A673 (cell line): ENCODE measurements around the gene LAMB2. TPM values are rescaled to one million over a fixed set of nuclear protein-coding genes. Genes with fewer than 3 reads are reported as not detected.

Experiments used
- BruUV-seq: library from RNA; stranded (reverse); fragments of 400-500 nt; replicated peaks from 2 replicates; lab custom pipeline; 2021; lab: Mats Ljungman, UMichigan
- CTCF ChIA-PET: fragments of 300-600 bp; sonication (Branson Sonifier 250); formaldehyde crosslinking; loops from one replicate; lab custom pipeline; 2022; ENCODE audit warnings: antibody characterized with exemption; lab: Charles Lee
- POLR2A ChIA-PET: fragments of 300-600 bp; sonication (Branson Sonifier 250); formaldehyde crosslinking; loops from one replicate; lab custom pipeline; 2022; ENCODE audit warnings: antibody characterized with exemption; ENCODE audit not compliant: low non-redundant PET; lab: Charles Lee
- DNase-seq: peaks from one replicate; pipeline ENCODE4 v3.0.0-alpha.2; 2015; ENCODE audit warnings: low spot score
- H3K27ac ChIP-seq: fragments of 200-600 bp; sonication (generic); 2 replicates; pipeline ENCODE4 v1.5.1; 2016; ENCODE audit warnings: mixed run types, low read depth, mild to moderate bottlenecking, mixed read lengths, antibody characterized with exemption, low read length; ENCODE audit not compliant: poor library complexity, severe bottlenecking
- H3K27me3 ChIP-seq: fragments of 200-600 bp; sonication (generic); replicated peaks from 2 replicates; pipeline ENCODE4 v1.6.1; 2017; ENCODE audit warnings: mixed run types, low read depth, mild to moderate bottlenecking, mixed read lengths, antibody characterized with exemption, low read length; ENCODE audit not compliant: insufficient read depth, poor library complexity
- H3K36me3 ChIP-seq: fragments of 200-600 bp; sonication (generic); 2 replicates; pipeline ENCODE4 v1.6.1; 2016; ENCODE audit warnings: mixed run types, mild to moderate bottlenecking, mixed read lengths, antibody characterized with exemption, low read length; ENCODE audit not compliant: insufficient read depth, poor library complexity, severe bottlenecking
- H3K4me1 ChIP-seq: fragments of 200-600 bp; sonication (generic); 2 replicates; pipeline ENCODE4 v1.6.1; 2017; ENCODE audit warnings: mixed run types, mild to moderate bottlenecking, mixed read lengths, antibody characterized with exemption, low read length; ENCODE audit not compliant: insufficient read depth, poor library complexity, severe bottlenecking
- H3K4me3 ChIP-seq: fragments of 200-600 bp; sonication (generic); 2 replicates; pipeline ENCODE4 v1.5.1; 2016; ENCODE audit warnings: low read depth, mixed run types, mild to moderate bottlenecking, mixed read lengths, low read length; ENCODE audit not compliant: poor library complexity, severe bottlenecking
- H3K9me3 ChIP-seq: fragments of 200-600 bp; sonication (generic); 2 replicates; pipeline ENCODE4 v1.6.1; 2016; ENCODE audit warnings: mixed run types, low read depth, mild to moderate bottlenecking, mixed read lengths, antibody characterized with exemption, low read length; ENCODE audit not compliant: poor library complexity, severe bottlenecking
- EZH2 ChIP-seq: fragments of 200-600 bp; sonication (generic); IDR thresholded peaks from 2 replicates; pipeline ENCODE4 v1.6.1; 2017; ENCODE audit warnings: borderline replicate concordance, low read depth, mild to moderate bottlenecking, mixed read lengths, antibody characterized with exemption, low read length; ENCODE audit not compliant: poor library complexity, severe bottlenecking
- intact Hi-C: fragments of 100-400 bp; cut with micrococcal nuclease; formaldehyde crosslinking; loops from one replicate; pipeline ENCODE4 v1.10.0; 2022; ENCODE audit not compliant: unreplicated experiment
- total RNA-seq: library from RNA; stranded (reverse); gene quantifications from 2 replicates; pipeline ENCODE4 v1.2.3, GENCODE V29; 2021
- TF ChIP-seq, protein P1 (sequence below): fragments of 300-800, 200-600 bp; sonication (generic); conservative IDR thresholded peaks from 2 replicates; pipeline ENCODE4 v1.5.1; 2017; ENCODE audit warnings: low read depth, mild to moderate bottlenecking, antibody characterized with exemption, low read length, moderate library complexity, mixed read lengths

LAMB2 gene
- total RNA-seq, 1 experiment from 2014 or later = 45.9 TPM

DNA sequence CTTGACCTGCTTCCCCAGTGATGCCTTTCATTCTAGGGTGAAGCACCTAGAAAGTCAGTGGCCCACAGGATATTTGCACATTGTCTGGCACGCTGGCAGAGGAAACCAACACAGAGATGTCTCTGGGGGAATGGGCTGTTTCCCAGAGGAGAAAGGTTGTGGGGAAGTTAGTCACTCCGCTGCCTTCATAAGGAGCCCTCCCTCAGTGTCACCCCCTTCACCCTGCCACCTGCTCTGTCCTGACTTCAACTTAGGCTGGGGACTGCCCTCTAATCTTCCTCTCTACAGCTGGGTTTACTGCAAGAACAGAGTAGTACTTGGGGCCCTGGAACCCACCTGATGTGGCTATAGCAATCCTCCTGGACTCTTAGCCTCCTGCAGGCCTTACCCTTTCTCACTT lies 44.2 kb upstream of the LAMB2 start:
- TF ChIP-seq, protein P1, sequence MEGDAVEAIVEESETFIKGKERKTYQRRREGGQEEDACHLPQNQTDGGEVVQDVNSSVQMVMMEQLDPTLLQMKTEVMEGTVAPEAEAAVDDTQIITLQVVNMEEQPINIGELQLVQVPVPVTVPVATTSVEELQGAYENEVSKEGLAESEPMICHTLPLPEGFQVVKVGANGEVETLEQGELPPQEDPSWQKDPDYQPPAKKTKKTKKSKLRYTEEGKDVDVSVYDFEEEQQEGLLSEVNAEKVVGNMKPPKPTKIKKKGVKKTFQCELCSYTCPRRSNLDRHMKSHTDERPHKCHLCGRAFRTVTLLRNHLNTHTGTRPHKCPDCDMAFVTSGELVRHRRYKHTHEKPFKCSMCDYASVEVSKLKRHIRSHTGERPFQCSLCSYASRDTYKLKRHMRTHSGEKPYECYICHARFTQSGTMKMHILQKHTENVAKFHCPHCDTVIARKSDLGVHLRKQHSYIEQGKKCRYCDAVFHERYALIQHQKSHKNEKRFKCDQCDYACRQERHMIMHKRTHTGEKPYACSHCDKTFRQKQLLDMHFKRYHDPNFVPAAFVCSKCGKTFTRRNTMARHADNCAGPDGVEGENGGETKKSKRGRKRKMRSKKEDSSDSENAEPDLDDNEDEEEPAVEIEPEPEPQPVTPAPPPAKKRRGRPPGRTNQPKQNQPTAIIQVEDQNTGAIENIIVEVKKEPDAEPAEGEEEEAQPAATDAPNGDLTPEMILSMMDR = no peak
- no peak for TF ChIP-seq EZH2
- Histone ChIP-seq H3K36me3 (no peaks in the 10 kb centered on the region), H3K4me3 (no peak overlapping the region), H3K27ac (no peak overlapping the region), H3K9me3 (no peaks in the 10 kb centered on the region), H3K4me1 (no peaks in the 10 kb centered on the region), H3K27me3 (no peaks in the 10 kb centered on the region)
- no TSS peak for BruUV-seq
- CTCF ChIA-PET = no interaction called here
- POLR2A ChIA-PET = no interaction called here
- no peak for DNase-seq
- intact Hi-C loops = loop anchor here (10.0 kb wide), 1 partner anchor 268 kb away; no protein-coding TSS in a partner anchor

DNA sequence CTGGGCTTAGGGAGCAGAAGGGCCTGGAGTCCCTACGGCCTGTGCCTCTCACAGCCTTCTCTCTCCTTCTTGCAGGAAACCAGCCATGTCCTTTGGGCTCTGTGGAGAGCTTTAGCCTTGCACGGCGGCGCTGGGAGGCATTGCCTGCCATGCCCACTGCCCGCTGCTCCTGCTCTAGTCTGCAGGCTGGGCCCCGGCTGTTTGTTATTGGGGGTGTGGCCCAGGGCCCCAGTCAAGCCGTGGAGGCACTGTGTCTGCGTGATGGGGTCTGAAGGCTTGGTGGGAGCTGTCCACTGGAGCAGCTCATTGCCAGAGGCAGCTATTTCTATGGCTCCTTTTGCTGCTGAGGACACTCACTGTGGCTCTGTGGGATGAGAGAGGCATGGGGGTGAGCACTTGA lies 42.7 kb upstream of the LAMB2 start:
- no peaks in the 10 kb centered on the region for H3K4me1 ChIP-seq
- no peaks in the 10 kb centered on the region for H3K36me3 ChIP-seq
- TF ChIP-seq, protein P1 = no peak
- no peak for TF ChIP-seq EZH2
- H3K9me3 ChIP-seq = no peaks in the 10 kb centered on the region
- no peak overlapping the region for H3K4me3 ChIP-seq
- no peaks in the 10 kb centered on the region for H3K27me3 ChIP-seq
- ChIA-PET CTCF (no interaction called here), POLR2A (no interaction called here)
- no TSS peak for BruUV-seq
- no peak overlapping the region for H3K27ac ChIP-seq
- intact Hi-C loops = loop anchor here (10.0 kb wide), 1 partner anchor 269 kb away; no protein-coding TSS in a partner anchor
- DNase-seq = no peak

DNA sequence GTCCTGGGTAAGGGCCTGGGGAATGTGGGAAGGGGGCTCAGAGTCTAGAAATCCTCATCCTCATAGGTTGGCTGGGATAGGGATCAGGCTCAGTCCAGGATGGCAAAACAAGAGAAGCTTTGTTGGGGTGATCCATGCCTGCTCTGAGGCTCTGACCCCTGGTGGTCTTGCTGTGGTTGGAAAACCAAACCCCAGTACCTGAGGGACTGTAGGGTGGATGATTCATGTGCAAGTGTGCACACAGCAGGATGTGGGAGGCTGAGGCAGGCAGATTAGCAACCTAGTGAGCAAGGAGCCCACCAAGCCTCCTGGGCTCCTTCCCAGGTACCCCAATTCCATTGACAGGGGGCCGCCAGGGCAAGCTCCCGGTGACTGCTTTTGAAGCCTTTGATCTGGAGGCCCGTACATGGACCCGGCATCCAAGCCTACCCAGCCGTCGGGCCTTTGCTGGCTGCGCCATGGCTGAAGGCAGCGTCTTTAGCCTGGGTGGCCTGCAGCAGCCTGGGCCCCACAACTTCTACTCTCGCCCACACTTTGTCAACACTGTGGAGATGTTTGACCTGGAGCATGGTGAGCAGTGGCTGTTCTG lies 41.6 kb upstream of the LAMB2 start:
- DNase-seq = no peak
- no peaks in the 10 kb centered on the region for H3K36me3 ChIP-seq
- no peak overlapping the region for H3K4me3 ChIP-seq
- H3K27me3 ChIP-seq = no peaks in the 10 kb centered on the region
- ChIA-PET CTCF (no interaction called here), POLR2A (no interaction called here)
- H3K4me1 ChIP-seq = no peaks in the 10 kb centered on the region
- intact Hi-C loops = loop anchor here (10.0 kb wide), 1 partner anchor 270 kb away; no protein-coding TSS in a partner anchor
- TF ChIP-seq EZH2 = no peak
- TF ChIP-seq, protein P1 = no peak
- no TSS peak for BruUV-seq
- H3K27ac ChIP-seq = no peak overlapping the region
- no peaks in the 10 kb centered on the region for H3K9me3 ChIP-seq
